Measurements from ENCODE around the gene RAB20. TPM values are rescaled to one million over a fixed set of nuclear protein-coding genes. Genes with fewer than 3 reads are reported as not detected.

RAB20 gene
- total and polyA plus RNA-seq, 2 experiments from 2014 or later, result 2.7 to 6.4 TPM

DNA sequence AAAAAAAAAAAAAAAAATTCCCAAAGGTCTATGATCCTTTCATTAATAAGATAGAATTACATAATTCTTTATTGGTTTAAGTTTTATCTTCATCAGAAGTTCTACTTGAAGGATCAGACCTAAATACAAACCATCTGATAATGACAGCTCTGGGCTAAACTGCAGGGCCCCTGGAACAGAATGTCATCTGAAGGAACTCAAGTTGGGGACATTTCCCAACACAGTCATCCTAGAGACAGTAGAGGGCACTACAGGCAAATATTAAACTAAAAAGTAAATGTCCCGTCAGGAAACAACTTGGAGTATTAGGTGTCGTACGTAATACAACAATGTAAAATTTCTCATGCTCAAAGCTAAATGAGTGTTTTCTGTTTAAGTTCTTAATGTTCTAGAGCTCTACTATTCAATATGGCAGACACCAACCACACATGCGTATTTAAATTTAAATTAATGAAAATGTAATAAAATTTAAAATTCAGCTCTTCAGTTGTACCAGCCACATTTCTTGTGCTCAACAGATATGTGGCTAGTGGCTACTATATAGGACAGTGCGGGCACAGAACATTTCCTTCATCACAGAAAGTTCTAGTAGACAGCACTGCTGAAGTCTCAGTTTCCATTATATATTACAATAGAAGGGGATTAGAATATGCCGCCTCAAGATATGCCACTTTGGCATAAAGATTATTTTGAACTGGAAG is 32.1 kb upstream of the RAB20 start:
- no peak overlapping the region for H2AFZ ChIP-seq
- H3F3A ChIP-seq (ENCODE audit: insufficient read depth), result no peaks in the 10 kb centered on the region
- no peaks in the 10 kb centered on the region for H3K36me3 ChIP-seq (ENCODE audit: low read depth)
- no peak for TF ChIP-seq EZH2 (IDR thresholded peaks at IDR 0.05; ENCODE audit: insufficient read depth, poor library complexity, severe bottlenecking)
- TF ChIP-seq EZH2phosphoT487 (IDR thresholded peaks at IDR 0.05; ENCODE audit: insufficient read depth, low read depth), result no peak
- H3K9ac ChIP-seq, result no peak overlapping the region
- H3K27me3 ChIP-seq (replicated peaks; ENCODE audit: insufficient read depth), result no peaks in the 10 kb centered on the region
- DNase-seq, result peak; percentile 71
- no peak overlapping the region for H3K27ac ChIP-seq
- 51 to 52% methylated on average over 6 of the region's 6 CpGs for WGBS, 2 experiments (ENCODE audit: low coverage in 1 of 2, low lambda C conversion rate in 2 of 2, missing lambda C conversion rate in 2 of 2)
- no peaks in the 10 kb centered on the region for H3K4me1 ChIP-seq (ENCODE audit: insufficient read depth)
- in situ Hi-C loops (cut with MboI), result no loop called here
- H3K9me2 ChIP-seq (ENCODE audit: insufficient read depth), result no peaks in the 10 kb centered on the region
- H3K9me3 ChIP-seq (ENCODE audit: low read depth), result no peaks in the 10 kb centered on the region
- H4K20me1 ChIP-seq (ENCODE audit: insufficient read depth), result no peaks in the 10 kb centered on the region
- no peak overlapping the region for H3K4me3 ChIP-seq
- no peaks in the 10 kb centered on the region for H3K79me2 ChIP-seq (ENCODE audit: insufficient read depth)
- H3K4me2 ChIP-seq (ENCODE audit: unreplicated experiment), result peak overlapping the region; percentile 9

GRCh38 chr13:110592665-110593064 is 31.1 kb upstream of the RAB20 start:
- DNase-seq, result peak; percentile 73
- in situ Hi-C loops (cut with MboI), result no loop called here
- TF ChIP-seq EZH2 (IDR thresholded peaks at IDR 0.05; ENCODE audit: insufficient read depth, poor library complexity, severe bottlenecking) (no peak), EZH2phosphoT487 (IDR thresholded peaks at IDR 0.05; ENCODE audit: insufficient read depth, low read depth) (no peak)

GRCh38 chr13:110590577-110590976 is 29.1 kb upstream of the RAB20 start:
- Histone ChIP-seq H3F3A (ENCODE audit: insufficient read depth) (no peaks in the 10 kb centered on the region), H3K36me3 (ENCODE audit: low read depth) (no peaks in the 10 kb centered on the region), H3K79me2 (ENCODE audit: insufficient read depth) (no peaks in the 10 kb centered on the region), H2AFZ (no peak overlapping the region), H3K27ac (no peak overlapping the region), H3K4me3 (no peak overlapping the region), H3K4me1 (ENCODE audit: insufficient read depth) (no peaks in the 10 kb centered on the region), H4K20me1 (ENCODE audit: insufficient read depth) (no peaks in the 10 kb centered on the region), H3K27me3 (replicated peaks; ENCODE audit: insufficient read depth) (no peaks in the 10 kb centered on the region), H3K9ac (no peak overlapping the region), H3K4me2 (ENCODE audit: unreplicated experiment) (no peak overlapping the region), H3K9me2 (ENCODE audit: insufficient read depth) (no peaks in the 10 kb centered on the region), H3K9me3 (ENCODE audit: low read depth) (no peaks in the 10 kb centered on the region)
- 81 to 83% methylated on average over 6 of the region's 6 CpGs for WGBS, 2 experiments (ENCODE audit: low coverage in 1 of 2, low lambda C conversion rate in 2 of 2, missing lambda C conversion rate in 2 of 2)
- no peak for DNase-seq
- TF ChIP-seq EZH2phosphoT487 (IDR thresholded peaks at IDR 0.05; ENCODE audit: insufficient read depth, low read depth), result no peak
- TF ChIP-seq EZH2 (IDR thresholded peaks at IDR 0.05; ENCODE audit: insufficient read depth, poor library complexity, severe bottlenecking), result no peak
- in situ Hi-C loops (cut with MboI), result no loop called here

More at GRCh38 chr13:110592665-110593064, 31.1 kb upstream of the RAB20 start:
- Histone ChIP-seq H3K36me3 (ENCODE audit: low read depth) (no peaks in the 10 kb centered on the region), H3K9ac (no peak overlapping the region), H3K4me1 (ENCODE audit: insufficient read depth) (no peaks in the 10 kb centered on the region), H3K27ac (peak overlapping the region; percentile 22; the same call in 1 of the 2 replicates), H3K4me3 (no peak overlapping the region), H4K20me1 (ENCODE audit: insufficient read depth) (no peaks in the 10 kb centered on the region), H2AFZ (no peak overlapping the region), H3K79me2 (ENCODE audit: insufficient read depth) (no peaks in the 10 kb centered on the region), H3K27me3 (replicated peaks; ENCODE audit: insufficient read depth) (no peaks in the 10 kb centered on the region), H3K9me2 (ENCODE audit: insufficient read depth) (no peaks in the 10 kb centered on the region), H3K4me2 (ENCODE audit: unreplicated experiment) (no peak overlapping the region), H3K9me3 (ENCODE audit: low read depth) (no peaks in the 10 kb centered on the region), H3F3A (ENCODE audit: insufficient read depth) (no peaks in the 10 kb centered on the region)
- 24 to 35% methylated on average over 2 of the region's 2 CpGs for WGBS, 2 experiments (ENCODE audit: low coverage in 1 of 2, low lambda C conversion rate in 2 of 2, missing lambda C conversion rate in 2 of 2)

GRCh38 chr13:110589793-110590390 is 28.4 kb upstream of the RAB20 start:
- no peak overlapping the region for H2AFZ ChIP-seq
- WGBS, 2 experiments (ENCODE audit: low coverage in 1 of 2, low lambda C conversion rate in 2 of 2, missing lambda C conversion rate in 2 of 2), result 48 to 50% methylated on average over 3 of the region's 3 CpGs
- H3K9me2 ChIP-seq (ENCODE audit: insufficient read depth), result no peaks in the 10 kb centered on the region
- no peaks in the 10 kb centered on the region for H3K27me3 ChIP-seq (replicated peaks; ENCODE audit: insufficient read depth)
- in situ Hi-C loops (cut with MboI), result no loop called here
- H3F3A ChIP-seq (ENCODE audit: insufficient read depth), result no peaks in the 10 kb centered on the region
- no peaks in the 10 kb centered on the region for H3K36me3 ChIP-seq (ENCODE audit: low read depth)
- H3K9me3 ChIP-seq (ENCODE audit: low read depth), result no peaks in the 10 kb centered on the region
- no peaks in the 10 kb centered on the region for H3K4me1 ChIP-seq (ENCODE audit: insufficient read depth)
- no peaks in the 10 kb centered on the region for H3K79me2 ChIP-seq (ENCODE audit: insufficient read depth)
- no peak overlapping the region for H3K4me2 ChIP-seq (ENCODE audit: unreplicated experiment)
- no peak for DNase-seq
- H3K9ac ChIP-seq, result no peak overlapping the region
- H3K4me3 ChIP-seq, result no peak overlapping the region
- H3K27ac ChIP-seq, result no peak overlapping the region
- no peaks in the 10 kb centered on the region for H4K20me1 ChIP-seq (ENCODE audit: insufficient read depth)
- TF ChIP-seq EZH2 (IDR thresholded peaks at IDR 0.05; ENCODE audit: insufficient read depth, poor library complexity, severe bottlenecking) (no peak), EZH2phosphoT487 (IDR thresholded peaks at IDR 0.05; ENCODE audit: insufficient read depth, low read depth) (no peak)
